ENCODE results near the gene GALNTL6. TPM values are rescaled to one million over a fixed set of nuclear protein-coding genes. Genes with fewer than 3 reads are reported as not detected.

GALNTL6 gene
- total and polyA plus RNA-seq, 4 donors: 0.08 to 0.09 (median 0.09) TPM; not detected in 1

GRCh38 chr4:172819353-172819752 is 1006.1 kb downstream of the GALNTL6 start:
- H3K9ac ChIP-seq (ENCODE audit: insufficient read depth in 1 of 2, low read length in 2 of 2): no peak overlapping the region
- H3K4me3 ChIP-seq: no peak overlapping the region
- H3K9me3 ChIP-seq (ENCODE audit: control insufficient read depth in 4 of 4, insufficient read depth in 3 of 4, low read length in 3 of 4): no peaks in the 10 kb centered on the region
- ATAC-seq (ENCODE audit: insufficient read depth, low FRiP score) (no peak), DNase-seq (no peak)
- no peak for TF ChIP-seq CTCF (IDR thresholded peaks at IDR 0.05; ENCODE audit: control extremely low read depth, extremely low read depth)
- H3K36me3 ChIP-seq (ENCODE audit: control insufficient read depth in 4 of 4, insufficient read depth in 4 of 4, low read length in 4 of 4): no peaks in the 10 kb centered on the region
- H3K4me1 ChIP-seq (ENCODE audit: control insufficient read depth in 5 of 5, insufficient read depth in 5 of 5, low read length in 5 of 5): no peaks in the 10 kb centered on the region
- H3K27me3 ChIP-seq (ENCODE audit: control insufficient read depth in 3 of 3, insufficient read depth in 3 of 3, low read length in 2 of 3): no peaks in the 10 kb centered on the region
- H3K27ac ChIP-seq (ENCODE audit: low read depth in 1 of 2, low read length in 1 of 2): no peak overlapping the region
- 15 to 29% methylated on average over 1 of the region's 1 CpG for WGBS, 2 donors

- H3K27me3 ChIP-seq (ENCODE audit: control insufficient read depth in 3 of 3, insufficient read depth in 3 of 3, low read length in 2 of 3): no peaks in the 10 kb centered on the region
- H3K4me3 ChIP-seq: no peak overlapping the region
- no peak for TF ChIP-seq CTCF (IDR thresholded peaks at IDR 0.05; ENCODE audit: control extremely low read depth, extremely low read depth)
- no peak for DNase-seq
- no peaks in the 10 kb centered on the region for H3K36me3 ChIP-seq (ENCODE audit: control insufficient read depth in 4 of 4, insufficient read depth in 4 of 4, low read length in 4 of 4)
- no peaks in the 10 kb centered on the region for H3K9me3 ChIP-seq (ENCODE audit: control insufficient read depth in 4 of 4, insufficient read depth in 3 of 4, low read length in 3 of 4)
- no peak for ATAC-seq (ENCODE audit: insufficient read depth, low FRiP score)
- no peak overlapping the region for H3K27ac ChIP-seq (ENCODE audit: low read depth in 1 of 2, low read length in 1 of 2)
- 93% methylated on average over 3 of the region's 3 CpGs for WGBS, 2 donors
- H3K4me1 ChIP-seq (ENCODE audit: control insufficient read depth in 5 of 5, insufficient read depth in 5 of 5, low read length in 5 of 5): no peaks in the 10 kb centered on the region
- H3K9ac ChIP-seq (ENCODE audit: insufficient read depth in 1 of 2, low read length in 2 of 2): no peak overlapping the region
Measured at GRCh38 chr4:172822331-172822730, 1009.1 kb downstream of the GALNTL6 start.

GRCh38 chr4:172826346-172826745 is 1013.1 kb downstream of the GALNTL6 start:
- WGBS, 2 donors: 75 to 85% methylated on average over 5 of the region's 5 CpGs
- H3K9me3 ChIP-seq (ENCODE audit: control insufficient read depth in 4 of 4, insufficient read depth in 3 of 4, low read length in 3 of 4): peaks cover 0 to 2% (median 0%) of the 10 kb centered on the region in 4 donors
- H3K9ac ChIP-seq (ENCODE audit: insufficient read depth in 1 of 2, low read length in 2 of 2): no peak overlapping the region
- DNase-seq (no peak), ATAC-seq (ENCODE audit: insufficient read depth, low FRiP score) (no peak)
- no peaks in the 10 kb centered on the region for H3K4me1 ChIP-seq (ENCODE audit: control insufficient read depth in 5 of 5, insufficient read depth in 5 of 5, low read length in 5 of 5)
- TF ChIP-seq CTCF (IDR thresholded peaks at IDR 0.05; ENCODE audit: control extremely low read depth, extremely low read depth): no peak
- H3K27ac ChIP-seq (ENCODE audit: low read depth in 1 of 2, low read length in 1 of 2): no peak overlapping the region
- no peaks in the 10 kb centered on the region for H3K27me3 ChIP-seq (ENCODE audit: control insufficient read depth in 3 of 3, insufficient read depth in 3 of 3, low read length in 2 of 3)
- no peaks in the 10 kb centered on the region for H3K36me3 ChIP-seq (ENCODE audit: control insufficient read depth in 4 of 4, insufficient read depth in 4 of 4, low read length in 4 of 4)
- no peak overlapping the region for H3K4me3 ChIP-seq

- WGBS, 2 donors: 91 to 97% methylated on average over 3 of the region's 3 CpGs
Measured at GRCh38 chr4:172826861-172827260, 1013.7 kb downstream of the GALNTL6 start.

More at GRCh38 chr4:172826861-172827260, 1013.7 kb downstream of the GALNTL6 start:
- Histone ChIP-seq H3K9ac (ENCODE audit: insufficient read depth in 1 of 2, low read length in 2 of 2) (no peak overlapping the region), H3K4me3 (no peak overlapping the region), H3K9me3 (ENCODE audit: control insufficient read depth in 4 of 4, insufficient read depth in 3 of 4, low read length in 3 of 4) (peaks cover 0 to 2% (median 0%) of the 10 kb centered on the region in 4 donors), H3K27ac (ENCODE audit: low read depth in 1 of 2, low read length in 1 of 2) (no peak overlapping the region), H3K27me3 (ENCODE audit: control insufficient read depth in 3 of 3, insufficient read depth in 3 of 3, low read length in 2 of 3) (no peaks in the 10 kb centered on the region), H3K4me1 (ENCODE audit: control insufficient read depth in 5 of 5, insufficient read depth in 5 of 5, low read length in 5 of 5) (no peaks in the 10 kb centered on the region), H3K36me3 (ENCODE audit: control insufficient read depth in 4 of 4, insufficient read depth in 4 of 4, low read length in 4 of 4) (no peaks in the 10 kb centered on the region)
- ATAC-seq (ENCODE audit: insufficient read depth, low FRiP score): no peak
- TF ChIP-seq CTCF (IDR thresholded peaks at IDR 0.05; ENCODE audit: control extremely low read depth, extremely low read depth): no peak
- DNase-seq: no peak
